ENCODE data around the gene GREB1.

The GREB1 gene

DNA sequence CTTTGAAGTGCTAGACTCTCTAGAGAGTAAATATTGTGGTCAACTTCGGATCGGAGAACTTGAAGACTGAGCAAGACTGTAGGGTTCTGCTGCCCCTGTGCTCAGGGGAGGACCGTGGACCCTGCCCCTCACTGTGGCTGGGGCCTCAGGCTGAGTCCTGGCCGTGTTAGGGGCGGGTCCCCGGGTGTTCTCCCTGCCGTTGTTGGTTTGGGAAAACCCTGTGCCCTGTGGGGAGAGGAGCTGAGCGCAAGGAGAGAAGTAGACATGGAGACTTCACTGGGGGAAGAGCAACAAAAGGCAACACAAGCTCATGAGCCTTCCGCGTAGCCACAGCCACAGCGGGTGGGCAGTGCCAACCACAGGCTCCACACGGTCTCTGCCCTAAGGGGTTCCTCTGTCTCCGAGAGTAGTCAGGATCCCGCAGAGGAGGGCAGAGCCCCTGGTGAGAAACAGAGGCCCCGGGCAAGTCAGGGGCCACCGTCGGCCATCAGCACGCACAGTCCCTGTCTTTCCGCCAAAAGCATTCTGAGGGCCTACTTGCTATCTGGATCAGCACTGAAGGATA, 83.1 kb downstream of the GREB1 start:
- TF ChIP-seq, protein P1, sequence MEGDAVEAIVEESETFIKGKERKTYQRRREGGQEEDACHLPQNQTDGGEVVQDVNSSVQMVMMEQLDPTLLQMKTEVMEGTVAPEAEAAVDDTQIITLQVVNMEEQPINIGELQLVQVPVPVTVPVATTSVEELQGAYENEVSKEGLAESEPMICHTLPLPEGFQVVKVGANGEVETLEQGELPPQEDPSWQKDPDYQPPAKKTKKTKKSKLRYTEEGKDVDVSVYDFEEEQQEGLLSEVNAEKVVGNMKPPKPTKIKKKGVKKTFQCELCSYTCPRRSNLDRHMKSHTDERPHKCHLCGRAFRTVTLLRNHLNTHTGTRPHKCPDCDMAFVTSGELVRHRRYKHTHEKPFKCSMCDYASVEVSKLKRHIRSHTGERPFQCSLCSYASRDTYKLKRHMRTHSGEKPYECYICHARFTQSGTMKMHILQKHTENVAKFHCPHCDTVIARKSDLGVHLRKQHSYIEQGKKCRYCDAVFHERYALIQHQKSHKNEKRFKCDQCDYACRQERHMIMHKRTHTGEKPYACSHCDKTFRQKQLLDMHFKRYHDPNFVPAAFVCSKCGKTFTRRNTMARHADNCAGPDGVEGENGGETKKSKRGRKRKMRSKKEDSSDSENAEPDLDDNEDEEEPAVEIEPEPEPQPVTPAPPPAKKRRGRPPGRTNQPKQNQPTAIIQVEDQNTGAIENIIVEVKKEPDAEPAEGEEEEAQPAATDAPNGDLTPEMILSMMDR (IDR thresholded peaks at IDR 0.05; ENCODE audit: low read depth, low read length), result no peak
- no peak overlapping the region for H3K4me3 ChIP-seq (ENCODE audit: low read depth, low read length)

DNA sequence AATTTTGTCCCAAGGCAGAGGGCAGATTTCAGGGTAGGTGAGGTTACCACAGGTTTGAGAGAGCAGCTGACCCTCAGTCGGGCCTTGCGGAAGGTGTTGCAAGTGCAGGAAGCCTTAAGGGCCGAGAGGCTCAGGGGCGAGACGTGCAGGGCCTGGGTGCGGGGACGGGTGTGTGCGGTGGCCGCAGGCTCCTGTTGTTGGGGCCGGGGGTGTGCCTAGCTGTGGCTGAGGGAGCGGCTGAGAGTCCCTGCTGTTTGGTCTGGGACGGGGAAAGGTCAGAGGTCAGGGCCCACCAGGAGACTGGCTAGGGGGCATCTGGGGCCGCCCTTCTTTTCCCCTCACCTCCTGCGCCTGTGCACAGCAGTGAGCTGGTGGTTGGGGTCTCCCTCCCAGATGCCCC, 83.7 kb downstream of the GREB1 start:
- TF ChIP-seq, protein P1 (IDR thresholded peaks at IDR 0.05; ENCODE audit: low read depth, low read length), result no peak
- H3K4me3 ChIP-seq (ENCODE audit: low read depth, low read length), result no peak overlapping the region

- no peak overlapping the region for H3K4me3 ChIP-seq (ENCODE audit: low read depth, low read length)
- TF ChIP-seq, protein P1 (IDR thresholded peaks at IDR 0.05; ENCODE audit: low read depth, low read length), result no peak
These were observed 84.3 kb downstream of the GREB1 start for GRCh38 chr2:11617984-11618707.

GRCh38 chr2:11618708-11619062, 84.8 kb downstream of the GREB1 start:
- H3K4me3 ChIP-seq (ENCODE audit: low read depth, low read length), result no peak overlapping the region
- TF ChIP-seq, protein P1 (IDR thresholded peaks at IDR 0.05; ENCODE audit: low read depth, low read length), result no peak

DNA sequence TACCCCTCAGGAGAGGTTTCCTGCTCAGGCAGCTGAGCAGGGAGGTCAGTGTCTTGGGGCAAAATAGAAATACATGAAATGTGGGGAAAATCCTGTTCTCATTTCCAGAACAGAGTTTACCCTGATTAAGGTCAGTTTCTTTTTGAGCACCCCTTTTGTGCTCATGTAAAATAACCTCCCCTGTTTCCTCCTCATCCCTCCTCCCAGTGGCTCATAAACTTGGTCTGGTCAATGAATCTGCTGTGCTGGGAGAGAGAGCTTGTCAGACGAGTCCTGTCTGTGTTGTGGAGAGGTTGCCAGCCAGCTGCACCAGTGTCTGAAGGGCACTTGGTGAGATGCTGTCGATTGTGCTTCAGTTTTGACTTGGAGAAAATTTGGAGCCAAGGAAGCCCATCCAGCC, 87.6 kb downstream of the GREB1 start:
- TF ChIP-seq, protein P1 (IDR thresholded peaks at IDR 0.05; ENCODE audit: low read depth, low read length), result no peak
- no peak overlapping the region for H3K4me3 ChIP-seq (ENCODE audit: low read depth, low read length)

GRCh38 chr2:11622611-11623010, 88.8 kb downstream of the GREB1 start:
- TF ChIP-seq, protein P1 (IDR thresholded peaks at IDR 0.05; ENCODE audit: low read depth, low read length), result no peak
- no peak overlapping the region for H3K4me3 ChIP-seq (ENCODE audit: low read depth, low read length)

GRCh38 chr2:11624893-11625292, 91.0 kb downstream of the GREB1 start:
- TF ChIP-seq, protein P1 (IDR thresholded peaks at IDR 0.05; ENCODE audit: low read depth, low read length), result no peak
- H3K4me3 ChIP-seq (ENCODE audit: low read depth, low read length), result no peak overlapping the region

Data from WI38 (cell line).